ENCODE measurements around the gene RIPOR2. TPM values are rescaled to one million over a fixed set of nuclear protein-coding genes. Genes with fewer than 3 reads are reported as not detected.

Gene RIPOR2
- total and polyA plus RNA-seq, 2 of the 13 experiments (the other 11 are each of a cell fraction or from before 2014, with no cell fraction given): 0.02 to 0.05 TPM

- no peak for TF ChIP-seq ZNF770 (CRISPR knock-in tag; IDR thresholded peaks at IDR 0.05)
- TF ChIP-seq, protein P1, sequence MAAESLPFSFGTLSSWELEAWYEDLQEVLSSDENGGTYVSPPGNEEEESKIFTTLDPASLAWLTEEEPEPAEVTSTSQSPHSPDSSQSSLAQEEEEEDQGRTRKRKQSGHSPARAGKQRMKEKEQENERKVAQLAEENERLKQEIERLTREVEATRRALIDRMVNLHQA (CRISPR knock-in tag; IDR thresholded peaks at IDR 0.05): no peak
- no peak for TF ChIP-seq ZBTB42 (CRISPR knock-in tag; IDR thresholded peaks at IDR 0.05)
- TF ChIP-seq MBNL3 (CRISPR knock-in tag; conservative IDR thresholded peaks at IDR 0.05): no peak
- no peak for TF ChIP-seq CTCF (CRISPR knock-in tag; IDR thresholded peaks at IDR 0.05)
- TF ChIP-seq GATA4 (IDR thresholded peaks at IDR 0.05; ENCODE audit: borderline replicate concordance, low read depth): no peak
- TF ChIP-seq KLF15 (CRISPR knock-in tag; IDR thresholded peaks at IDR 0.05; ENCODE audit: borderline replicate concordance): no peak
- TF ChIP-seq, protein P2, sequence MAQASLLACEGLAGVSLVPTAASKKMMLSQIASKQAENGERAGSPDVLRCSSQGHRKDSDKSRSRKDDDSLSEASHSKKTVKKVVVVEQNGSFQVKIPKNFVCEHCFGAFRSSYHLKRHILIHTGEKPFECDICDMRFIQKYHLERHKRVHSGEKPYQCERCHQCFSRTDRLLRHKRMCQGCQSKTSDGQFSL (CRISPR knock-in tag; IDR thresholded peaks at IDR 0.05): no peak
- TF ChIP-seq, protein P3, sequence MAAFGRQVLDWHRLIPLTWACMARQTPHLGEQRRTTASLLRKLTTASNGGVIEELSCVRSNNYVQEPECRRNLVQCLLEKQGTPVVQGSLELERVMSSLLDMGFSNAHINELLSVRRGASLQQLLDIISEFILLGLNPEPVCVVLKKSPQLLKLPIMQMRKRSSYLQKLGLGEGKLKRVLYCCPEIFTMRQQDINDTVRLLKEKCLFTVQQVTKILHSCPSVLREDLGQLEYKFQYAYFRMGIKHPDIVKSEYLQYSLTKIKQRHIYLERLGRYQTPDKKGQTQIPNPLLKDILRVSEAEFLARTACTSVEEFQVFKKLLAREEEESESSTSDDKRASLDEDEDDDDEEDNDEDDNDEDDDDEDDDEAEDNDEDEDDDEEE (CRISPR knock-in tag; IDR thresholded peaks at IDR 0.05): no peak
- no peak for TF ChIP-seq MXI1 (IDR thresholded peaks at IDR 0.05; ENCODE audit: borderline replicate concordance, low read depth, low read length)
These were observed 79.5 kb downstream of the RIPOR2 start (continued) for GRCh38 chr6:24856246-24856599.
